ENCODE results near the gene RBAK. TPM values are rescaled to one million over a fixed set of nuclear protein-coding genes. Genes with fewer than 3 reads are reported as not detected.

RBAK gene
- 7.5 TPM for total RNA-seq (2013)
- polyA plus RNA-seq: 1 to 10 TPM in 2 of 3 donors, under 1 TPM in 1; 0.74 to 3.3 (median 1.8) TPM
- polyA minus RNA-seq: 2.4 and 3.1 TPM in 2 replicates
- total RNA-seq: 7.3 to 34.0 (median 21.9) reads per million in 11 experiments

- Histone ChIP-seq H3K4me2 (replicated peaks; ENCODE audit: extremely low read depth, low read length, poor library complexity, severe bottlenecking) (peak within 1 kb of the TSS; percentile 75), H3K4me3 (replicated peaks in 1 of 3; ENCODE audit: low read depth in 2 of 3, low read length in 3 of 3) (peak within 1 kb of the TSS; percentile 55 to 84 (median 77)), H3K9me3 (replicated peaks in 1 of 2; ENCODE audit: control insufficient read depth in 1 of 2, insufficient read depth in 1 of 2, low read length in 2 of 2) (peaks cover 6% of the 10 kb centered on the region in 2 donors), H2AFZ (ENCODE audit: insufficient read depth, low read depth, low read length, poor library complexity, severe bottlenecking) (peak within 1 kb of the TSS; percentile 94), H3K36me3 (replicated peaks in 1 of 2; ENCODE audit: control insufficient read depth in 1 of 2, insufficient read depth in 2 of 2, low read length in 2 of 2) (peaks cover 6 to 26% of the 10 kb centered on the region in 2 donors), H3K9ac (ENCODE audit: insufficient read depth, low read length, poor library complexity, severe bottlenecking) (peak within 1 kb of the TSS; percentile 90), H3K27ac (ENCODE audit: low read depth in 1 of 2, low read length in 2 of 2) (peak within 1 kb of the TSS; percentile 35 to 81), H4K20me1 (ENCODE audit: insufficient read depth, low read length) (no peaks in the 10 kb centered on the region), H3K4me1 (ENCODE audit: control insufficient read depth in 1 of 2, insufficient read depth in 2 of 2, low read length in 2 of 2) (peaks cover 8 to 18% of the 10 kb centered on the region in 2 donors), H3K79me2 (ENCODE audit: insufficient read depth, low read length) (peaks cover 20% of the 10 kb centered on the region), H3K27me3 (ENCODE audit: control insufficient read depth in 2 of 2, insufficient read depth in 2 of 2, low read length in 2 of 2) (no peaks in the 10 kb centered on the region)
- H3K36me3 Mint-ChIP-seq: peaks cover 30 to 33% of the 10 kb centered on the region in 2 donors
- WGBS (ENCODE audit: insufficient coverage): under 1% methylated on average over 69 of the region's 69 CpGs
- peaks cover 5 to 9% (median 6%) of the 10 kb centered on the region in 3 donors for H3K27me3 Mint-ChIP-seq (ENCODE audit: low read depth in 3 of 3)
- intact Hi-C loops (cut with micrococcal nuclease): no loop called here
- H3K4me1 Mint-ChIP-seq: peaks cover 19% of the 10 kb centered on the region
- TF ChIP-seq CTCF (IDR thresholded peaks at IDR 0.05): no peak
- H3K27ac Mint-ChIP-seq: peak within 1 kb of the TSS; percentile 74 to 91 (median 81)
- DNase-seq: peak; percentile 88 to 95 (median 94)
- peak within 1 kb of the TSS; percentile 92 to 95 for H3K4me3 Mint-ChIP-seq
- peaks cover 0 to 23% (median 14%) of the 10 kb centered on the region in 7 donors for H3K9me3 Mint-ChIP-seq
Observed at GRCh38 chr7:5045558-5046396, at the start of gene RBAK. Gene RBAK, plus strand, starts transcription at chr7:5045860. Its CDS starts 2,217 bp downstream, at chr7:5048077.

- no peak for TF ChIP-seq CTCF (IDR thresholded peaks at IDR 0.05)
Observed at GRCh38 chr7:4996696-4997222, 48.9 kb upstream of the RBAK start.

More at GRCh38 chr7:4996696-4997222, 48.9 kb upstream of the RBAK start:
- peaks cover 73 to 86% of the 10 kb centered on the region in 2 donors for H3K36me3 Mint-ChIP-seq
- no peak overlapping the region for H3K27ac ChIP-seq (ENCODE audit: low read depth in 1 of 2, low read length in 2 of 2)
- H3K4me1 ChIP-seq (ENCODE audit: control insufficient read depth in 1 of 2, insufficient read depth in 2 of 2, low read length in 2 of 2): no peaks in the 10 kb centered on the region
- no peak overlapping the region for H3K4me3 Mint-ChIP-seq
- H3K27me3 Mint-ChIP-seq (ENCODE audit: low read depth in 3 of 3): peaks cover 0 to 4% (median 0%) of the 10 kb centered on the region in 3 donors
- intact Hi-C loops (cut with micrococcal nuclease): no loop called here
- no peaks in the 10 kb centered on the region for H3K9me3 ChIP-seq (replicated peaks in 1 of 2; ENCODE audit: control insufficient read depth in 1 of 2, insufficient read depth in 1 of 2, low read length in 2 of 2)
- H3K4me3 ChIP-seq (replicated peaks in 1 of 3; ENCODE audit: low read depth in 2 of 3, low read length in 3 of 3): no peak overlapping the region
- H2AFZ ChIP-seq (ENCODE audit: insufficient read depth, low read depth, low read length, poor library complexity, severe bottlenecking): no peak overlapping the region
- no peak overlapping the region for H3K9ac ChIP-seq (ENCODE audit: insufficient read depth, low read length, poor library complexity, severe bottlenecking)
- peaks cover 0 to 2% (median 0%) of the 10 kb centered on the region in 7 donors for H3K9me3 Mint-ChIP-seq
- H3K27me3 ChIP-seq (ENCODE audit: control insufficient read depth in 2 of 2, insufficient read depth in 2 of 2, low read length in 2 of 2): no peaks in the 10 kb centered on the region
- no peak overlapping the region for H3K4me2 ChIP-seq (replicated peaks; ENCODE audit: extremely low read depth, low read length, poor library complexity, severe bottlenecking)
- peak overlapping the region in 3 of 7 donors; percentile 59 to 80 (median 60) for H3K27ac Mint-ChIP-seq
- no peak for DNase-seq
- H3K79me2 ChIP-seq (ENCODE audit: insufficient read depth, low read length): no peaks in the 10 kb centered on the region
- H3K36me3 ChIP-seq (replicated peaks in 1 of 2; ENCODE audit: control insufficient read depth in 1 of 2, insufficient read depth in 2 of 2, low read length in 2 of 2): peaks cover 58 to 80% of the 10 kb centered on the region in 2 donors
- 96% methylated on average over 7 of the region's 7 CpGs for WGBS (ENCODE audit: insufficient coverage)
- no peaks in the 10 kb centered on the region for H4K20me1 ChIP-seq (ENCODE audit: insufficient read depth, low read length)
- H3K4me1 Mint-ChIP-seq: no peaks in the 10 kb centered on the region
